DMS153 treated with DMSO at 0.1 percent for 48 hours (cell line): ENCODE results near the gene USH1C.

Source experiments
- DNase-seq: peaks from one replicate; lab custom pipeline; 2025; ENCODE audit not compliant: unreplicated experiment; lab: John Stamatoyannopoulos, UW

The USH1C gene

GRCh38 chr11:17477361-17477760 is 66.9 kb downstream of the USH1C start:
- DNase-seq, result no peak

- no peak for DNase-seq
Measured at GRCh38 chr11:17477084-17477333, 67.2 kb downstream of the USH1C start.

- DNase-seq, result no peak
Measured at GRCh38 chr11:17476317-17477083, 67.7 kb downstream of the USH1C start, which contains the start of gene ABCC8. TSS of gene ABCC8 (minus strand) at chr11:17476845. CDS start at chr11:17476776, 69 bp downstream.

- no peak for DNase-seq
Measured at GRCh38 chr11:17475666-17476316, 68.4 kb downstream of the USH1C start.

GRCh38 chr11:17473071-17473744 is 71.0 kb downstream of the USH1C start:
- DNase-seq, result no peak

DNA sequence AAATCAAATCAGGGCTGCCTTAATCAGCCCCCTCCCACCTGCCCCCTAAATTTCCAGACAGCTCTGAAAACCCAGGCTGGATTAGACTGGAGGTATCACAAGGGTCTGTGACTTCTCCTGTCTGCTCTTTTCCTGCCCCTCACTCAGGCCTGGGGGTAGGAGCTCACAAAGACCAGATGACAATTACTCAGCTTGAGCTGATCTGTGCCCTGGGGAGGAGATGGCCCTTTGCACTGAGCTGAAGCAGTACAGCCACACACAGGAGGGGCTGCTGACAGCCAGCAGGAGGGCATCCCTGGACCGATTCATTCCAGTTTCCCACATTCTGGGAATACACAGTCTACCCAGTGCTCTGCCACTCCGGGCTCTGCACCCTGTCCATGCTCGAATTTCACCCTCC is 71.7 kb downstream of the USH1C start:
- DNase-seq, result no peak

DNA sequence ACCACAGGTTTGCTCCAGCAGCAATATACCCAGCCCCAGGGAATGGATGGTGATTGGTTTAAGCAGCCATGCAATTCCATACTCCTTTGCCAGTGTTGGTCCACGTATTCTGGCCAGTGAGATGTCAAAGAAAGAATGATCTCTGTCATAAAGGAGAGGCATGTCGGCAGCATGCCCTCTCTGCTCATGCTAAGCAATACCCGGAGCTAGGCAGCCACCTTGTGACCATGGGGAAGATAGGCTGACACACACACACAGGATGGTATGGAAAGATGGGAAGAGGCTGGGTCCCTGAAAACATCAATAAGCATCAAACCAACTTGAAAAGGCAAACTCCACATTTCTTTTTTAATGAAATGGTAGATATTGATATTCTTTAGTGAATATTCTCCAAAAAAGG is 72.7 kb downstream of the USH1C start:
- no peak for DNase-seq

- no peak for DNase-seq
Measured at GRCh38 chr11:17469998-17470397, 74.2 kb downstream of the USH1C start.

DNA sequence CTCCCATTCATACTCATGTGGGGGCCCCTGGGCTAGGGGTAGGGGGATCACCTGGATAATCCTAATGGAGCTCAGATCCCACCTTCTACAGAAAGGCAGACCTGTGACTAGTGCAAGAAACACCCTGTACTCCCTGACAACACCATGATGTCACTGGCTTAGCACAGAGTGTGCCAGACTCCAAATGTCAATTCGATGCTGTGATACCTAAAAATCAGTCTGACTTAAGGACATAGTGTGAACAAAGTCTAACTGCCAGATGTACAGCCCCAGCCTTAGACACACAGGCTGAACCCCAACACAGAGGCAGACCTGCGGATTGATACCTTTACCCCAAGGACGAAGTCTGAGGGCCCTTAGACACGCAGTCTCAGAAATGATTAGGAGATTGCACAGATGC is 76.1 kb downstream of the USH1C start:
- no peak for DNase-seq

- no peak for DNase-seq
Measured at GRCh38 chr11:17463546-17464174, 80.6 kb downstream of the USH1C start.

DNA sequence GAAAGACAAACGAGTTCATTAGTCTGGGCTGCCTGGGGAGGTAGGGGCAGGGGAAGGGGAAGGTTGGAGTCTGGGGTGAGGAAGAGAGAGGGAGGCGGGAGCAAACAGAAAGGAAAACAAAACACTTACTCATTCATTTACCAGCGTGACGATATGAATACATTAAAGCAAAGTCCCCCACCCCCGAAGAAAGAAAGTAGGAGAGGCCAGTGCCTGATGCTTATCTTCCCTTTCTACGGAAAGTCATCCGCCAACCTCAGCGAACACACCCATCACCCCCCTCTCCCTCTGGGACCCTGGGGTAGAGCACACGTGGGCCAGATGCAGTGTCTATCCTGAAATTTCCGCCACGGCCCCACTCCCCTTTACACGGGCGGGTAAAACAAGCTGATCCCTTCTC is 81.3 kb downstream of the USH1C start:
- DNase-seq, result no peak

- no peak for DNase-seq
Measured at GRCh38 chr11:17460406-17460805, 83.8 kb downstream of the USH1C start.

DNA sequence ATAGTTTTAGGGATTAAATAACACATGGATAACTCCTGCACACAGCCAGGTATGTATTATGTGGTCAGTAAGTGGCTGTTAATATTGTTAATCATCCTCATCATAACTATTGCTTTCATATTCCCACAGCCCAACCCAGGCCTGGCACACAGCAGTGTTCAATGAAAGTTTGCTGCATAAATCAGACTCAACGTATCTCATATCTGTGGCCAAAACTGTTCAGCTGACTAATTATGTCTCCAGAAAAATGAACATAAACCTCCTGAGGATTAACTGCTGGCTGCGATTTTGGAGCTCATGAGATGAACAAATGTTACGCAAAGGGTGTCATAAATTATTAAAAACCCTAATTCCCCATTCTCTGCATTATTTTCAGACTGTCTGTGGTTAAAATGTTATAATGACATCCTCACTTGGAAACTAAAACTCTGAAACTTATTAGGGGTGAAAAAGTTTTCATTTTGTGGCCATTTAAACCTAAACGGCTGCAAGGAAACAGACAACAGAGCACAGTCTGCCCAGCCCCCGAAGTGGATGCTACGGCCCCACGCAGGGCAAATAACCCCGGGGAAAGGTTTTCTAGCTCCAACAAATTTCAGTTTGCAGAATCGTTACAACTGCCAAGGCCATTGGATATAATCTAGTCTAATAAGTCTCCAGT is 84.8 kb downstream of the USH1C start:
- no peak for DNase-seq

DNA sequence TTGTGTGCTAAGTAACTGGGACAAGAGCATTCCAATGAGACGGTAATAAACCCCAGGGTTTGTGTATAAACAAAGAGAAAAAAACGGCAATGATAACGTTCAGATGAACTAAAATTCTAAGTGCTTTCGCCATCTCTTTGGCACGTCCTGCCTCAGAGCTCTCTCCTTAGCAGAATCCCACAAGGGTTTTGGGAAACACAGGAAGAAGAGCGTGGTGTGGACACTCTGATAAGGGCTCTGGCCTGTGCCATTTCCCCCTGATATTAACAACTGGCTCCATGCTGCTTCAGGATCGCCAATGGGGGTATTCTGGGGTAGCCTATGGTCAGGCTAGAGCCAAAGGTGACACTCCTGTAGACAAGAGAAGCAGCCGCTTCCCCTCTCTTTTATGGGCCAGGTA is 85.9 kb downstream of the USH1C start:
- DNase-seq, result no peak

DNA sequence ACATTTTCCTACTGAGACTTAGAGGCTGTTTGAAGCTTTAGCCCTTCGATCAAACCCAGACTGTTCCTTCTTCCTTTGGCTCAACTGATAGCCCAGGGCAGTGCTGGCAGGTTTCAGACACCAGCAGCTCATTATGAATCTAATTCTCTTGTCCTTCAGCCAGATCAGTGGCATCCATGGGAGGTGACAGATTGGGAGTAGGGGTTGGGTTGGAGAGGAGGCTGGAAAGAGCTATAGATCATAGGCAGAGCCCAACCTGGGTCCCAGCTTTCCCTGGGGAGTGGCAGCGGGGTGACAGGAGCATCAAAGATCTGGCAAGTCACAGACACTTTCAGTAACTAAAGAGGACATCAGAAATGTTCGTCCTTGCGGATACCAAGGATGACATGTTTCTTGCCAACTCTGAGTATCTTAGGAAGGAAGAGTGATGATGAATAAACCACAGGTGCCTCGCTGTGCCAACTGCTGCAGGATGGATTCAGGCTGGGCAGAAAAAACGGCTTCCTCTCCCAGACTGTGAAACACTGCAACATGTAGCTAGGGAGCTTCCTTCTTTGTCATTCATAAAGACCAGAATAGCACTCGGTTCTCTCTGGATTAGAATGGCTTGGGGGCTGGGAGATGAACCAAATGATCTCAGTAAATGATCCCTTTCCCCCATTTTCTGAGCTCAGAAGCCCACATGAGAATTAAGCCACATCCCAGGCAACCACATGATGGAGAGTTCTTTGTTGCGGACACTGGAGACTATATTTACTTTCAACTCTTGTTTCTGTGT is 86.6 kb downstream of the USH1C start:
- DNase-seq, result no peak

- no peak for DNase-seq
Measured at GRCh38 chr11:17452668-17453067, 91.5 kb downstream of the USH1C start.

GRCh38 chr11:17449158-17449557 is 95.1 kb downstream of the USH1C start:
- DNase-seq, result no peak

- DNase-seq, result no peak
Measured at GRCh38 chr11:17446482-17446881, 97.7 kb downstream of the USH1C start.

GRCh38 chr11:17445240-17445795 is 98.9 kb downstream of the USH1C start:
- no peak for DNase-seq

- no peak for DNase-seq
Measured at GRCh38 chr11:17443926-17444690, 100.1 kb downstream of the USH1C start.
